GM12874 (cell line): ENCODE measurements around the gene RIC3.

Source experiments
- CTCF ChIP-seq: IDR thresholded peaks from 2 replicates; pipeline ENCODE4 v1.5.1; 2011; ENCODE audit warnings: low read depth, mild to moderate bottlenecking, control low read depth, low read length, moderate library complexity; ENCODE audit not compliant: insufficient read depth

RIC3 gene

GRCh38 chr11:8156877-8157276 is 11.9 kb downstream of the RIC3 start:
- no peak for TF ChIP-seq CTCF

- no peak for TF ChIP-seq CTCF
These were observed 19.1 kb downstream of the RIC3 start for GRCh38 chr11:8149726-8150125.

GRCh38 chr11:8138526-8138925 is 30.3 kb downstream of the RIC3 start:
- TF ChIP-seq CTCF: no peak

- TF ChIP-seq CTCF: no peak
These were observed 41.4 kb downstream of the RIC3 start for GRCh38 chr11:8127447-8127846.

- TF ChIP-seq CTCF: no peak
These were observed 42.1 kb downstream of the RIC3 start for GRCh38 chr11:8126649-8127289.

GRCh38 chr11:8122173-8122764 is 46.6 kb downstream of the RIC3 start:
- TF ChIP-seq CTCF: no peak

GRCh38 chr11:8111636-8112035 is 57.2 kb downstream of the RIC3 start:
- TF ChIP-seq CTCF: no peak
